GM12865 (cell line): ENCODE measurements around the gene CACNA1B.

Experiments used
- DNase-seq: peaks from one replicate; pipeline ENCODE4 v3.0.0; 2010; ENCODE audit warnings: low read depth
- H3K4me3 ChIP-seq: 2 replicates; pipeline ENCODE4 v1.5.1; 2011; ENCODE audit warnings: mild to moderate bottlenecking, low read depth, low read length, control low read depth
- TF ChIP-seq, protein P1 (sequence below): IDR thresholded peaks from 2 replicates; pipeline ENCODE4 v1.5.1; 2011; ENCODE audit warnings: low read length, control low read depth, low read depth, inconsistent platforms; ENCODE audit not compliant: insufficient read depth; ENCODE audit errors: missing control alignments

CACNA1B gene

DNA sequence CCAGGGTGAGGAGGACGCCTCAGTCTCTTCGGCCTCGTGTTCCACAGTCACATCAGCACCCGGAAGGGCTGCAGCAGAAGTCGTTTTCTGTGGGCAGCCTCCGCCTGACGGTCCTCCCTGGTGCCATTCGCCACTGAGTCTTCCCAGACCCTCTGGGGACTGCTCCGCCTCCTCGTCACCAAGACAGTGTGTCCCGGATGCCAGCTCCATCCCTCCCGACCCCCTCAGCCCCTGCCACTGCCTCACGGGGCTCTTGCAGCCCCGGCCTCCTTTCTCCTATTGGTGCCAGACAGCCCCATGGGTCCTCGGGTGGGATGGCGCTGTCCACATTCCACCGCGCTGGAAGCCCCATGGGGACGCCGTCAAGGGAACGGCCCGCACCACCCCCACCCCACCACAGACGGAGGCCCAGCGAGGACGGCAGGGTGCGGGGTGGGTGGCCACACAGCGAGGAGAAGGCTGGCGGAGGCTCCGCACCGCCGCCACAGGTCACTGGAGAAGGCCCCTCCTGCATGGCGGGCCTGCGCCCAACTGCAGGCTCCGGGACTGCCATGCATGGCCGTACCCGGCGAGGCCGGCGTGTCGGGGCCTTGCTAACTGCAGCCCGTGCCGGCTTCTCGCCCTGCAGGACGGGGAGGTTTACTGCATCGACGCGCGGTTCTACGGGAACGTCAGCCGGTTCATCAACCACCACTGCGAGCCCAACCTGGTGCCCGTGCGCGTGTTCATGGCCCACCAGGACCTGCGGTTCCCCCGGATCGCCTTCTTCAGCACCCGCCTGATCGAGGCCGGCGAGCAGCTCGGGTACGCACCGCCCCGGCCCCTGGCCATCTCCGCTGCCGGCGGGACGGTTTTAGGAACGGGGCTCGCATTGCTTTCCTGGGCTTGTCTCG is 43.6 kb upstream of the CACNA1B start:
- no peak for DNase-seq
- TF ChIP-seq, protein P1, sequence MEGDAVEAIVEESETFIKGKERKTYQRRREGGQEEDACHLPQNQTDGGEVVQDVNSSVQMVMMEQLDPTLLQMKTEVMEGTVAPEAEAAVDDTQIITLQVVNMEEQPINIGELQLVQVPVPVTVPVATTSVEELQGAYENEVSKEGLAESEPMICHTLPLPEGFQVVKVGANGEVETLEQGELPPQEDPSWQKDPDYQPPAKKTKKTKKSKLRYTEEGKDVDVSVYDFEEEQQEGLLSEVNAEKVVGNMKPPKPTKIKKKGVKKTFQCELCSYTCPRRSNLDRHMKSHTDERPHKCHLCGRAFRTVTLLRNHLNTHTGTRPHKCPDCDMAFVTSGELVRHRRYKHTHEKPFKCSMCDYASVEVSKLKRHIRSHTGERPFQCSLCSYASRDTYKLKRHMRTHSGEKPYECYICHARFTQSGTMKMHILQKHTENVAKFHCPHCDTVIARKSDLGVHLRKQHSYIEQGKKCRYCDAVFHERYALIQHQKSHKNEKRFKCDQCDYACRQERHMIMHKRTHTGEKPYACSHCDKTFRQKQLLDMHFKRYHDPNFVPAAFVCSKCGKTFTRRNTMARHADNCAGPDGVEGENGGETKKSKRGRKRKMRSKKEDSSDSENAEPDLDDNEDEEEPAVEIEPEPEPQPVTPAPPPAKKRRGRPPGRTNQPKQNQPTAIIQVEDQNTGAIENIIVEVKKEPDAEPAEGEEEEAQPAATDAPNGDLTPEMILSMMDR, result no peak
- H3K4me3 ChIP-seq, result no peak overlapping the region

- TF ChIP-seq, protein P1, result no peak
- DNase-seq, result no peak
Measured at GRCh38 chr9:137834846-137835546, 42.6 kb upstream of the CACNA1B start.

GRCh38 chr9:137836151-137836830 is 41.3 kb upstream of the CACNA1B start:
- TF ChIP-seq, protein P1, result no peak
- no peak overlapping the region for H3K4me3 ChIP-seq
- no peak for DNase-seq

More at GRCh38 chr9:137834846-137835546, 42.6 kb upstream of the CACNA1B start:
- no peak overlapping the region for H3K4me3 ChIP-seq

GRCh38 chr9:137836831-137837241 is 40.7 kb upstream of the CACNA1B start:
- TF ChIP-seq, protein P1, result no peak
- H3K4me3 ChIP-seq, result no peak overlapping the region
- no peak for DNase-seq

DNA sequence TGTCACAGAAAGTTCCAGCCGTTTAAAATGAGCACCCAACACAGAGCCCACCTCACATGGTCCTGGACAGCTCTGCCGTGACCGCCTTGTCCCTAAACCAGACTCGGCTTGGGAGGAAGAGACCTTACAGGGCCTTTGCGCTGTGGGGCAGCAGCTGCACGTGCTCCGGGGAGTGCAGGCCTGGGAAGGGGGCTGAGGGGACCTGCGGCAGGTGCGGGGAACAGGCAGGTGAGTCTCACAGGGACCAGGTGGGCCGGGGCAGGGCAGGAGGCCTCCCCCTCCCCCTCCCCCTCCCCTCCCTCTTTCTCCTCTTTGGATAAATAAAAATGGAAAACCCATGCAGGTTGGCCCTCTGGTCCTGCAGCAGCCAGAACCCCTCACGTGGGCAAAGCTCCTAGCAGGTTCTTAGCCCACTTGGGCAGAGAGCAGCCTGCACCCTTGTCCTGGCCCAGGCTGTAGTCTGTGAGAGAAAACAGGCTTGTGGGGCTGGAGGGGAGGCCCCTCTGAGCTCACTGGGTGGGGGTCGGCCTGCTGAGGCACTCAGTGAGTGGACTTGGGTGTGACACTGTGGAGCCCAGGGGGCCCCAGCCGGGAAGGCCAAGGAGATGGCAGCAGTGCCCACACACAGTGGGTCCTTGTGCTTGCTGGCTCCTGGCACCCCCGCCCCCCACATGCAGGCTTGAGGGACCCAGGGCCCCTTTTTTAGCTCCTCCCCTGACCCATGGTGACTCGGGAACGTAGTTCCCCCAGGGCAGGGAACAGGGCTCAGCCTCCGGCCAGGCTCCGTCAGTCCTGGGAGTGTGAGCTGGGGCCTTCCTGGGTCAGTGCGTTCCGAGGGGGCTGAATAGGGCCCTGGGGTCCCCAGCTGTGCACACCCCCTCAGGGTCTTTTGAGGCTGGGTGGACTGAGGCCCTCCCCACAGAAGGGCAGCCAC is 40.0 kb upstream of the CACNA1B start:
- DNase-seq, result no peak

More for the DNA sequence above, 40.0 kb upstream of the CACNA1B start:
- no peak overlapping the region for H3K4me3 ChIP-seq
- TF ChIP-seq, protein P1, result no peak
